SK-N-SH treated with all-trans-retinoic acid at 6 μM for 48 hours (cell line): ENCODE data around the gene GDF11.

Experiments used
- ATAC-seq: fragments of 200-7000 bp; cut with Tn5 transposase; 3 replicates; pipeline ENCODE4 v1.9.1; 2020; ENCODE audit warnings: mild to moderate bottlenecking, moderate library complexity
- ARNTL ChIP-seq: fragments of 450-650 bp; formaldehyde crosslinking; IDR thresholded peaks from 2 replicates; pipeline ENCODE4 v1.5.0; 2020; ENCODE audit warnings: low read depth, mild to moderate bottlenecking, moderate library complexity, borderline replicate concordance
- CREB5 ChIP-seq: fragments of 250-450 bp; sonication (Bioruptor Pico); IDR thresholded peaks from 2 replicates; pipeline ENCODE4 v1.5.1; 2020; ENCODE audit warnings: low read depth, mild to moderate bottlenecking, moderate library complexity
- CSDC2 ChIP-seq: fragments of 250-450 bp; sonication (Bioruptor Pico); IDR thresholded peaks from 2 replicates; pipeline ENCODE4 v1.5.0; 2020; ENCODE audit warnings: mild to moderate bottlenecking, moderate library complexity
- CSRNP3 ChIP-seq: fragments of 250-450 bp; sonication (Bioruptor Pico); IDR thresholded peaks from 2 replicates; pipeline ENCODE4 v1.5.1; 2021; ENCODE audit warnings: mild to moderate bottlenecking, moderate library complexity
- ESRRG ChIP-seq: fragments of 250-450 bp; sonication (Bioruptor Pico); IDR thresholded peaks from 2 replicates; pipeline ENCODE4 v1.6.1; 2021; ENCODE audit warnings: mild to moderate bottlenecking
- GLIS3 ChIP-seq: fragments of 250-450 bp; sonication (Bioruptor Pico); IDR thresholded peaks from 2 replicates; pipeline ENCODE4 v1.5.0; 2020; ENCODE audit warnings: mild to moderate bottlenecking, moderate library complexity
- PATZ1 ChIP-seq: fragments of 250-450 bp; sonication (Bioruptor Pico); IDR thresholded peaks from 2 replicates; pipeline ENCODE4 v1.8.0; 2020; ENCODE audit warnings: mild to moderate bottlenecking, moderate library complexity, borderline replicate concordance
- POU6F1 ChIP-seq: fragments of 250-450 bp; sonication (Bioruptor Pico); IDR thresholded peaks from 2 replicates; pipeline ENCODE4 v1.8.0; 2021; ENCODE audit warnings: low read depth, mild to moderate bottlenecking, moderate library complexity, borderline replicate concordance
- PPARA ChIP-seq: fragments of 250-450 bp; sonication (Bioruptor Pico); IDR thresholded peaks from 2 replicates; pipeline ENCODE4 v1.5.0; 2020; ENCODE audit warnings: mild to moderate bottlenecking, borderline replicate concordance
- SNAI2 ChIP-seq: fragments of 250-450 bp; sonication (Bioruptor Pico); IDR thresholded peaks from 2 replicates; pipeline ENCODE4 v1.5.0; 2020; ENCODE audit warnings: mild to moderate bottlenecking, moderate library complexity
- TCF4 ChIP-seq: fragments of 250-450 bp; sonication (Bioruptor Pico); IDR thresholded peaks from 2 replicates; pipeline ENCODE4 v1.8.0; 2021; ENCODE audit warnings: mild to moderate bottlenecking, moderate library complexity, borderline replicate concordance
- TOX ChIP-seq: fragments of 250-450 bp; sonication (Bioruptor Pico); IDR thresholded peaks from 2 replicates; pipeline ENCODE4 v1.8.0; 2021; ENCODE audit warnings: mild to moderate bottlenecking, moderate library complexity, borderline replicate concordance
- TSHZ2 ChIP-seq: fragments of 250-450 bp; sonication (Bioruptor Pico); IDR thresholded peaks from 2 replicates; pipeline ENCODE4 v1.5.0; 2020; ENCODE audit warnings: mild to moderate bottlenecking, moderate library complexity
- ZFP3 ChIP-seq: fragments of 250-450 bp; sonication (Bioruptor Pico); IDR thresholded peaks from 2 replicates; pipeline ENCODE4 v1.5.0; 2020; ENCODE audit warnings: mild to moderate bottlenecking, moderate library complexity
- ZNF70 ChIP-seq: fragments of 450-650 bp; formaldehyde crosslinking; IDR thresholded peaks from 2 replicates; pipeline ENCODE4 v1.5.0; 2020; ENCODE audit warnings: mild to moderate bottlenecking, moderate library complexity
- ZNF8 ChIP-seq: fragments of 450-650 bp; formaldehyde crosslinking; IDR thresholded peaks from 2 replicates; pipeline ENCODE4 v1.5.0; 2020; ENCODE audit warnings: mild to moderate bottlenecking, moderate library complexity

GDF11 gene

GRCh38 chr12:55704824-55705718 is 37.9 kb upstream of the GDF11 start:
- TF ChIP-seq ESRRG (no peak), SNAI2 (CRISPR knock-in tag) (no peak), ARNTL (no peak), ZNF8 (CRISPR knock-in tag) (no peak), PATZ1 (CRISPR knock-in tag) (no peak), GLIS3 (CRISPR knock-in tag) (no peak), ZFP3 (no peak), ZNF70 (no peak), TSHZ2 (no peak), TCF4 (CRISPR knock-in tag) (no peak), TOX (CRISPR knock-in tag) (no peak), PPARA (CRISPR knock-in tag) (no peak)
- ATAC-seq = no peak

- ATAC-seq = no peak
- TF ChIP-seq CREB5 (CRISPR knock-in tag) (no peak), CSDC2 (CRISPR knock-in tag) (no peak), TCF4 (CRISPR knock-in tag) (no peak), POU6F1 (no peak), TSHZ2 (no peak), ARNTL (no peak), GLIS3 (CRISPR knock-in tag) (no peak), CSRNP3 (CRISPR knock-in tag) (no peak), PATZ1 (CRISPR knock-in tag) (no peak)
Observed at GRCh38 chr12:55705782-55706402, 37.0 kb upstream of the GDF11 start.
